Endothelial cell of umbilical vein (primary cell): ENCODE results near the gene COMP. TPM values are rescaled to one million over a fixed set of nuclear protein-coding genes. Genes with fewer than 3 reads are reported as not detected.

Experiments used
- BruUV-seq: library from RNA; stranded (reverse); fragments of 400-500 nt; replicated peaks from 2 replicates; lab custom pipeline; 2021; lab: Mats Ljungman, UMichigan
- CTCF ChIA-PET: fragments of 300-600, 350-600 bp; sonication (Branson Sonifier 250); formaldehyde crosslinking; loops from one replicate; lab custom pipeline; 2021; ENCODE audit warnings: antibody characterized with exemption, inconsistent platforms; lab: Charles Lee
- POLR2A ChIA-PET: fragments of 300-600, 350-600 bp; sonication (Branson Sonifier 250); formaldehyde crosslinking; loops from one replicate; lab custom pipeline; 2021; ENCODE audit warnings: antibody characterized with exemption, inconsistent platforms; lab: Charles Lee
- DNase-seq: peaks from one replicate; pipeline ENCODE4 v3.0.0-alpha.2; 2011; ENCODE audit warnings: low read depth, low spot score
- FAIRE-seq: peaks from 2 replicates; lab custom pipeline; 2011; peaks lifted over from hg19 to GRCh38; lab: Jason Lieb, UNC
- H2AFZ ChIP-seq: 2 replicates; pipeline ENCODE4 v1.6.0; 2012; ENCODE audit warnings: low read depth, low read length, control low read depth, inconsistent platforms
- H3K27ac ChIP-seq: 2 replicates; pipeline ENCODE4 v1.5.1; 2011; ENCODE audit warnings: low read depth, mild to moderate bottlenecking, control low read depth, low read length, moderate library complexity; ENCODE audit not compliant: insufficient read depth
- H3K27me3 ChIP-seq, 2 experiments: 2 replicates each; pipeline versions ENCODE4 v1.6.0 to v1.6.1; 2011; ENCODE audit warnings: low read length in 2 of 2, mixed read lengths in 1 of 2; ENCODE audit not compliant: control insufficient read depth in 2 of 2, insufficient read depth in 2 of 2
- H3K36me3 ChIP-seq, 2 experiments: 2 replicates in 1 of 2; 3 replicates in 1 of 2; pipeline ENCODE4 v1.5.1; 2011; ENCODE audit warnings: low read length in 2 of 2, mild to moderate bottlenecking in 1 of 2, moderate library complexity in 1 of 2; ENCODE audit not compliant: control insufficient read depth in 2 of 2, insufficient read depth in 2 of 2; ENCODE audit errors: extremely low read depth in 1 of 2
- H3K4me1 ChIP-seq: 3 replicates; pipeline ENCODE4 v1.5.1; 2011; ENCODE audit warnings: mild to moderate bottlenecking, low read length; ENCODE audit not compliant: control insufficient read depth, insufficient read depth; ENCODE audit errors: extremely low read depth
- H3K4me2 ChIP-seq: 2 replicates; pipeline ENCODE4 v1.6.1; 2011; ENCODE audit warnings: low read length, control low read depth, mixed read lengths; ENCODE audit not compliant: insufficient read depth
- H3K4me3 ChIP-seq, 3 experiments: fragments of 200-600 bp in 1 of 3; sonication (generic), shearing (Covaris generic) in 1 of 3; replicated peaks in 1 of 3; 2 replicates each; pipeline ENCODE4 v1.5.1; 2011 to 2016; ENCODE audit warnings: control low read depth in 3 of 3, low read length in 3 of 3, mild to moderate bottlenecking in 2 of 3, inconsistent platforms in 1 of 3, low read depth in 1 of 3, moderate library complexity in 1 of 3; ENCODE audit not compliant: insufficient read depth in 1 of 3
- H3K79me2 ChIP-seq: 2 replicates; pipeline ENCODE4 v1.6.0; 2012; ENCODE audit warnings: low read length, inconsistent platforms; ENCODE audit not compliant: control insufficient read depth, insufficient read depth
- H3K9ac ChIP-seq: replicated peaks from 2 replicates; pipeline ENCODE3; 2011; ENCODE audit warnings: low read length, control low read depth; ENCODE audit not compliant: insufficient read depth; ENCODE audit errors: extremely low read depth
- H3K9me1 ChIP-seq: replicated peaks from 3 replicates; pipeline ENCODE4 v1.6.0; 2011; ENCODE audit warnings: mild to moderate bottlenecking, low read length; ENCODE audit not compliant: control insufficient read depth, insufficient read depth; ENCODE audit errors: extremely low read depth
- H3K9me3 ChIP-seq: replicated peaks from 2 replicates; pipeline ENCODE4 v1.5.1; 2012; ENCODE audit warnings: low read length, inconsistent platforms; ENCODE audit not compliant: control insufficient read depth, insufficient read depth
- H4K20me1 ChIP-seq: replicated peaks from 2 replicates; pipeline ENCODE3; 2011; ENCODE audit warnings: mild to moderate bottlenecking, low read length; ENCODE audit not compliant: control insufficient read depth, insufficient read depth; ENCODE audit errors: extremely low read depth
- CTCF ChIP-seq, 2 donors: IDR thresholded peaks; 1 replicate in 1 of 2; 2 replicates in 1 of 2; pipeline ENCODE4 v1.5.1; 2011; ENCODE audit warnings: low read length in 2 of 2, mild to moderate bottlenecking in 2 of 2, moderate library complexity in 2 of 2, control low read depth in 1 of 2, inconsistent platforms in 1 of 2, low read depth in 1 of 2; ENCODE audit not compliant: insufficient read depth in 1 of 2; ENCODE audit errors: extremely low read depth in 1 of 2
- FOS ChIP-seq: IDR thresholded peaks from 2 replicates; pipeline ENCODE4 v1.6.1; 2011; ENCODE audit warnings: mild to moderate bottlenecking, low read length, moderate library complexity, borderline replicate concordance; ENCODE audit not compliant: insufficient read depth
- GATA2 ChIP-seq: IDR thresholded peaks from 2 replicates; pipeline ENCODE4 v1.7.0; 2011; ENCODE audit warnings: low read depth, mild to moderate bottlenecking, moderate library complexity, mixed read lengths, low read length; ENCODE audit not compliant: insufficient read length, insufficient read depth
- MAX ChIP-seq: IDR thresholded peaks from 2 replicates; pipeline ENCODE4 v1.6.1; 2011; ENCODE audit not compliant: insufficient read depth, insufficient read length
- MYC ChIP-seq: IDR thresholded peaks from one replicate; pipeline ENCODE4 v1.6.1; 2011; ENCODE audit warnings: mild to moderate bottlenecking, low read depth, low read length
- dilution Hi-C: fragments of 300-500 bp; cut with MboI; formaldehyde crosslinking; loops from one replicate; pipeline ENCODE4 v1.15.0; 2019; ENCODE audit warnings: low sequenced_read_pairs; ENCODE audit not compliant: extremely low pct_ligation_motif_present
- intact Hi-C: fragments of 100-400 bp; cut with micrococcal nuclease; formaldehyde crosslinking; loops from one replicate; pipeline ENCODE4 v1.10.0; 2022
- polyA plus RNA-seq, 4 experiments: library from polyadenylated mRNA; depleted of rRNA in 3 of 4; stranded (reverse) in 3 of 4; unstranded in 1 of 4; fragments of >200 nt; gene quantifications; 2 replicates each; pipeline versions ENCODE4 v1.2.1 to v1.2.3, GENCODE V29; 2011 to 2012; ENCODE audit warnings: missing spikeins in 1 of 4
- total RNA-seq: library from RNA; stranded (reverse); gene quantifications from 2 replicates; pipeline ENCODE4 v1.2.3, GENCODE V29; 2021

COMP gene
- total and polyA plus RNA-seq, 2 donors (not counting 3 experiments of a cell fraction or from before 2014, with no cell fraction given), result not detected

- CTCF ChIA-PET, result interaction anchor here (1.0 kb wide), 4 partner anchors 44 to 67 kb away, joined by 3 to 4 read pairs (median 3); no protein-coding TSS in a partner anchor
Observed at GRCh38 chr19:18780081-18780480, 11.0 kb downstream of the COMP start.

More at GRCh38 chr19:18780081-18780480, 11.0 kb downstream of the COMP start:
- no peaks in the 10 kb centered on the region for H3K9me1 ChIP-seq
- FAIRE-seq, result no peak
- no peaks in the 10 kb centered on the region for H3K4me1 ChIP-seq
- no peak overlapping the region for H3K9ac ChIP-seq
- no peak overlapping the region for H3K4me2 ChIP-seq
- H3K4me3 ChIP-seq, result no peak overlapping the region
- POLR2A ChIA-PET, result no interaction called here
- TF ChIP-seq MYC, result no peak
- no peak for TF ChIP-seq GATA2
- no peak for TF ChIP-seq FOS
- no peak for TF ChIP-seq MAX
- no peak for TF ChIP-seq CTCF (IDR thresholded peaks at IDR 0.05; ENCODE audit: extremely low read depth in 1 of 2, insufficient read depth in 1 of 2, low read depth in 1 of 2, low read length in 2 of 2)
- H3K27me3 ChIP-seq, result peaks cover 3 to 10% of the 10 kb centered on the region in 2 experiments
- BruUV-seq, result no TSS peak
- no peak for DNase-seq
- dilution Hi-C loops (no loop called here), intact Hi-C loops (no loop called here)
- no peaks in the 10 kb centered on the region for H3K9me3 ChIP-seq
- H3K36me3 ChIP-seq, result no peaks in the 10 kb centered on the region
- no peaks in the 10 kb centered on the region for H3K79me2 ChIP-seq
- no peaks in the 10 kb centered on the region for H4K20me1 ChIP-seq
- no peak overlapping the region for H3K27ac ChIP-seq
- H2AFZ ChIP-seq, result no peak overlapping the region
